GM19395 (cell line): ENCODE results near the gene ZNF23.

Experiments used
- ATAC-seq: cut with Tn5 transposase; IDR thresholded peaks from one replicate; pipeline ENCODE4 v1.9.1; 2021; ENCODE audit warnings: mild to moderate bottlenecking, moderate library complexity; ENCODE audit not compliant: unreplicated experiment

The ZNF23 gene

GRCh38 chr16:71472051-71472450 is 10.0 kb upstream of the ZNF23 start:
- no peak for ATAC-seq

- no peak for ATAC-seq
Observed at GRCh38 chr16:71467810-71468209, 5.8 kb upstream of the ZNF23 start.

- ATAC-seq: no peak
Observed at GRCh38 chr16:71464231-71464630, 2.2 kb upstream of the ZNF23 start.

- ATAC-seq: no peak
Observed at GRCh38 chr16:71460941-71461340, 1.1 kb downstream of the ZNF23 start.

GRCh38 chr16:71460236-71460635 is 1.8 kb downstream of the ZNF23 start:
- ATAC-seq: no peak

GRCh38 chr16:71459510-71459909 is 2.5 kb downstream of the ZNF23 start:
- ATAC-seq: no peak

GRCh38 chr16:71456801-71457200 is 5.2 kb downstream of the ZNF23 start:
- ATAC-seq: no peak

GRCh38 chr16:71453036-71453435 is 9.0 kb downstream of the ZNF23 start:
- no peak for ATAC-seq

- ATAC-seq: no peak
Observed at GRCh38 chr16:71449020-71449419, 13.0 kb downstream of the ZNF23 start.

- no peak for ATAC-seq
Observed at GRCh38 chr16:71448274-71448866, 13.7 kb downstream of the ZNF23 start.

GRCh38 chr16:71443714-71444113 is 18.3 kb downstream of the ZNF23 start:
- no peak for ATAC-seq

- ATAC-seq: no peak
Observed at GRCh38 chr16:71442051-71442440, 20.0 kb downstream of the ZNF23 start, which contains the start of gene TLE7. Gene TLE7 (minus strand): TSS chr16:71442054. CDS start chr16:71433324, 8,730 bp downstream.

GRCh38 chr16:71441348-71442050 is 20.5 kb downstream of the ZNF23 start:
- no peak for ATAC-seq

GRCh38 chr16:71440669-71441347 is 21.2 kb downstream of the ZNF23 start:
- ATAC-seq: no peak

GRCh38 chr16:71439523-71439922 is 22.5 kb downstream of the ZNF23 start:
- no peak for ATAC-seq

- ATAC-seq: no peak
Observed at GRCh38 chr16:71436473-71436872, 25.6 kb downstream of the ZNF23 start.

- no peak for ATAC-seq
Observed at GRCh38 chr16:71432906-71433305, 29.1 kb downstream of the ZNF23 start.

GRCh38 chr16:71431991-71432390 is 30.1 kb downstream of the ZNF23 start:
- ATAC-seq: no peak

GRCh38 chr16:71431176-71431575 is 30.9 kb downstream of the ZNF23 start:
- no peak for ATAC-seq

GRCh38 chr16:71430744-71431143 is 31.3 kb downstream of the ZNF23 start:
- no peak for ATAC-seq

- ATAC-seq: no peak
Observed at GRCh38 chr16:71429581-71429980, 32.5 kb downstream of the ZNF23 start.

- no peak for ATAC-seq
Observed at GRCh38 chr16:71428883-71429282, 33.2 kb downstream of the ZNF23 start.
